HepG2 (cell line): ENCODE measurements around the gene GGT7. TPM values are rescaled to one million over a fixed set of nuclear protein-coding genes. Genes with fewer than 3 reads are reported as not detected.

Source experiments
- AGO2 ChIP-seq: fragments of 200-400 bp; formaldehyde crosslinking; optimal IDR thresholded peaks from 2 replicates; pipeline ENCODE3; 2017; ENCODE audit warnings: mild to moderate bottlenecking, low read depth, low read length, moderate library complexity
- ASH2L ChIP-seq: fragments of 300-600, 200-600 bp; sonication (generic); IDR thresholded peaks from 2 replicates; pipeline ENCODE4 v1.7.0; 2017; ENCODE audit warnings: low read depth, mild to moderate bottlenecking, moderate library complexity, mixed read lengths, low read length; ENCODE audit not compliant: insufficient read length
- ATF6 ChIP-seq: sonication (generic); formaldehyde crosslinking; conservative IDR thresholded peaks from 2 replicates; pipeline ENCODE4 v1.4.0; 2020; ENCODE audit warnings: missing genetic modification reagents
- CBX5 ChIP-seq: sonication (generic); formaldehyde crosslinking; IDR thresholded peaks from 2 replicates; pipeline ENCODE4 v1.4.0; 2020; ENCODE audit warnings: missing genetic modification reagents, borderline replicate concordance
- HIVEP1 ChIP-seq: sonication (generic); formaldehyde crosslinking; IDR thresholded peaks from 2 replicates; pipeline ENCODE4 v1.4.0; 2020; ENCODE audit warnings: mild to moderate bottlenecking, missing genetic modification reagents
- MED8 ChIP-seq: sonication (generic); formaldehyde crosslinking; IDR thresholded peaks from 2 replicates; pipeline ENCODE4 v1.8.1; 2023; ENCODE audit warnings: mild to moderate bottlenecking, missing genetic modification reagents; ENCODE audit not compliant: insufficient replicate concordance
- MIER2 ChIP-seq: IDR thresholded peaks from 2 replicates; pipeline ENCODE4 v1.6.1; 2016; ENCODE audit warnings: missing biosample characterization, missing genetic modification reagents
- PAXIP1 ChIP-seq: sonication (generic); formaldehyde crosslinking; conservative IDR thresholded peaks from 2 replicates; pipeline ENCODE4 v1.4.0; 2020; ENCODE audit warnings: mild to moderate bottlenecking, missing genetic modification reagents, moderate library complexity
- SAFB2 ChIP-seq: sonication (generic); formaldehyde crosslinking; IDR thresholded peaks from 2 replicates; pipeline ENCODE4 v1.5.1; 2020; ENCODE audit warnings: missing genetic modification reagents, low read depth, mild to moderate bottlenecking, borderline replicate concordance
- SMAD3 ChIP-seq: sonication (generic); formaldehyde crosslinking; IDR thresholded peaks from 2 replicates; pipeline ENCODE4 v1.4.0; 2020; ENCODE audit warnings: missing genetic modification reagents
- THRA ChIP-seq: sonication (generic); formaldehyde crosslinking; IDR thresholded peaks from 2 replicates; pipeline ENCODE4 v1.4.0; 2020; ENCODE audit warnings: missing genetic modification reagents, borderline replicate concordance
- ZNF296 ChIP-seq: sonication (generic); formaldehyde crosslinking; conservative IDR thresholded peaks from 2 replicates; pipeline ENCODE4 v1.5.0; 2020; ENCODE audit warnings: mild to moderate bottlenecking, missing genetic modification reagents
- ZNF589 ChIP-seq: sonication (generic); formaldehyde crosslinking; conservative IDR thresholded peaks from 2 replicates; pipeline ENCODE4 v1.8.0; 2022; ENCODE audit warnings: mild to moderate bottlenecking, moderate library complexity, missing genetic modification reagents
- ZNF841 ChIP-seq: sonication (generic); formaldehyde crosslinking; IDR thresholded peaks from 2 replicates; pipeline ENCODE4 v1.8.1; 2023; ENCODE audit warnings: missing genetic modification reagents, borderline replicate concordance
- ZUFSP ChIP-seq: sonication (generic); formaldehyde crosslinking; IDR thresholded peaks from 2 replicates; pipeline ENCODE4 v1.9.0; 2021; ENCODE audit warnings: missing genetic modification reagents, mild to moderate bottlenecking, borderline replicate concordance
- polyA plus RNA-seq, 8 experiments: library from polyadenylated mRNA; depleted of rRNA in 3 of 8; stranded (reverse) in 7 of 8; unstranded in 1 of 8; fragments of >200 nt; fragmentation: Illumina TruSeq in 4 of 8; extraction: Trizol in 4 of 8; gene quantifications; 2 replicates each; pipeline versions ENCODE4 v1.2.1 to v1.2.3, GENCODE V29; 2011 to 2016; ENCODE audit warnings: low read depth in 4 of 8, missing spikeins in 1 of 8, mixed read lengths in 1 of 8; ENCODE audit not compliant: insufficient read depth in 1 of 8
- total RNA-seq, 5 experiments: library from RNA; depleted of rRNA; stranded (reverse); fragments of >200 nt; fragmentation: Illumina TruSeq; extraction: Trizol; gene quantifications; 2 replicates each; pipeline ENCODE4 v1.2.3, GENCODE V29; 2016; ENCODE audit warnings: low read depth in 1 of 5
- TF ChIP-seq, protein P1 (sequence below): sonication (generic); formaldehyde crosslinking; IDR thresholded peaks from 2 replicates; pipeline ENCODE4 v1.4.0; 2020; ENCODE audit warnings: missing genetic modification reagents, mild to moderate bottlenecking, borderline replicate concordance

GGT7 gene
- total and polyA plus RNA-seq, 2 of the 13 experiments (the other 11 are each of a cell fraction or from before 2014, with no cell fraction given): 6.6 to 23.0 TPM

GRCh38 chr20:34874094-34874654 is 1.5 kb upstream of the GGT7 start (continued):
- TF ChIP-seq ATF6 (CRISPR knock-in tag) (no peak; the same call in 1 of the 2 replicates), ZNF589 (CRISPR knock-in tag) (no peak), THRA (peak; percentile 57; the same call in 1 of the 2 replicates), ZNF841 (CRISPR knock-in tag) (no peak), CBX5 (CRISPR knock-in tag) (0 out of 2 replicates have a peak, but pooled peaks have one; percentile 11), ASH2L (no peak), MED8 (CRISPR knock-in tag) (no peak), AGO2 (no peak), HIVEP1 (CRISPR knock-in tag) (no peak), PAXIP1 (CRISPR knock-in tag) (no peak), ZUFSP (CRISPR knock-in tag) (no peak), ZNF296 (CRISPR knock-in tag) (no peak), SAFB2 (no peak), MIER2 (CRISPR knock-in tag) (no peak), SMAD3 (CRISPR knock-in tag) (peak; percentile 64; the same call in 1 of the 2 replicates)
- TF ChIP-seq, protein P1, sequence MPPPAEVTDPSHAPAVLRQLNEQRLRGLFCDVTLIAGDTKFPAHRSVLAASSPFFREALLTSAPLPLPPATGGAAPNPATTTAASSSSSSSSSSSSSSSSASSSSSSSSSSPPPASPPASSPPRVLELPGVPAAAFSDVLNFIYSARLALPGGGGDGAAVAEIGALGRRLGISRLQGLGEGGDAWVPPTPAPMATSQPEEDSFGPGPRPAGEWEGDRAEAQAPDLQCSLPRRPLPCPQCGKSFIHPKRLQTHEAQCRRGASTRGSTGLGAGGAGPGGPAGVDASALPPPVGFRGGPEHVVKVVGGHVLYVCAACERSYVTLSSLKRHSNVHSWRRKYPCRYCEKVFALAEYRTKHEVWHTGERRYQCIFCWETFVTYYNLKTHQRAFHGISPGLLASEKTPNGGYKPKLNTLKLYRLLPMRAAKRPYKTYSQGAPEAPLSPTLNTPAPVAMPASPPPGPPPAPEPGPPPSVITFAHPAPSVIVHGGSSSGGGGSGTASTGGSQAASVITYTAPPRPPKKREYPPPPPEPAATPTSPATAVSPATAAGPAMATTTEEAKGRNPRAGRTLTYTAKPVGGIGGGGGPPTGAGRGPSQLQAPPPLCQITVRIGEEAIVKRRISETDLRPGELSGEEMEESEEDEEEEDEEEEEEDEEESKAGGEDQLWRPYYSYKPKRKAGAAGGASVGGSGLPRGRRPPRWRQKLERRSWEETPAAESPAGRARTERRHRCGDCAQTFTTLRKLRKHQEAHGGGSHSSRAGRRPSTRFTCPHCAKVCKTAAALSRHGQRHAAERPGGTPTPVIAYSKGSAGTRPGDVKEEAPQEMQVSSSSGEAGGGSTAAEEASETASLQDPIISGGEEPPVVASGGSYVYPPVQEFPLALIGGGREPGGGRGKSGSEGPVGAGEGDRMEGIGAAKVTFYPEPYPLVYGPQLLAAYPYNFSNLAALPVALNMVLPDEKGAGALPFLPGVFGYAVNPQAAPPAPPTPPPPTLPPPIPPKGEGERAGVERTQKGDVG: no peak
